NCI-H1048 (cell line): ENCODE results near the gene MAP3K14.

Source experiments
- DNase-seq: peaks from one replicate; lab custom pipeline; 2025; lab: John Stamatoyannopoulos, UW

The MAP3K14 gene

GRCh38 chr17:45223539-45224528 lies 93.0 kb downstream of the MAP3K14 start:
- no peak for DNase-seq

- no peak for DNase-seq
Observed at GRCh38 chr17:45222996-45223538, 93.8 kb downstream of the MAP3K14 start.

DNA sequence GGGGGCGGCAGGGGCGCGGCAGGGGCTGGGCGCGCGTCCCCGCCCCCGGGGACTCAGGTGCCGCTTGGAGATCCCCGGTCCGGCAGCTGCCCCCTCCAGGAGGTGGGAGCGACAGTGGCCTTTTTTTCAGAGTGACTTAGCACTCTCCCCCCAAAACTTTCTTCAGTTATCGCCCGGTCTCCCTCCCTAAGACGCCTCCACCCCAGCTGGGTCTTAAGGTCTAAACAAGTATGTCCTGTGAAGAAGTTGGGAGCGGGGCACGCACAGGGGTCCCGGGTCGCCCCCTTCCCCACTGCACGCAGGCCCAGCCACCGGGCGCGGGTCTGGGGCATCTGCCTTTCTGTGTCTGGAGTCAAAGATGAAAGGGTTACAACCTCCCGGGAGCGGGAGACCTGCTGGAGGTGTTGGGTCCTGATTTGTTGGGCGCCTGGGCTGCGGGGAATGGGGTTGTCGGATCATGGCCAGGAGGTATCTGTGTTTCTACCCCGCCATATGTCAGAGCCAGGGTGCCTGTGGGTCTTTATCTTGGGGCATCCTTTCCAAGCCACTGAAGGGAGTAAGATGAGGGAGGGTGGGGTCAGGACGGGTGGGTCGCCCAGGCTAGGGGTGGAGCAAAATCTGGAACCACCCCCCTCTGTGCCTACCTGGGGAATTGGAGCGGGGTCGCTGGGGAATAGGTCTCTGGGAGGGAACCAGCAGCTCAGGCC lies 94.4 kb downstream of the MAP3K14 start:
- no peak for DNase-seq

GRCh38 chr17:45222014-45222288 lies 94.9 kb downstream of the MAP3K14 start:
- no peak for DNase-seq

DNA sequence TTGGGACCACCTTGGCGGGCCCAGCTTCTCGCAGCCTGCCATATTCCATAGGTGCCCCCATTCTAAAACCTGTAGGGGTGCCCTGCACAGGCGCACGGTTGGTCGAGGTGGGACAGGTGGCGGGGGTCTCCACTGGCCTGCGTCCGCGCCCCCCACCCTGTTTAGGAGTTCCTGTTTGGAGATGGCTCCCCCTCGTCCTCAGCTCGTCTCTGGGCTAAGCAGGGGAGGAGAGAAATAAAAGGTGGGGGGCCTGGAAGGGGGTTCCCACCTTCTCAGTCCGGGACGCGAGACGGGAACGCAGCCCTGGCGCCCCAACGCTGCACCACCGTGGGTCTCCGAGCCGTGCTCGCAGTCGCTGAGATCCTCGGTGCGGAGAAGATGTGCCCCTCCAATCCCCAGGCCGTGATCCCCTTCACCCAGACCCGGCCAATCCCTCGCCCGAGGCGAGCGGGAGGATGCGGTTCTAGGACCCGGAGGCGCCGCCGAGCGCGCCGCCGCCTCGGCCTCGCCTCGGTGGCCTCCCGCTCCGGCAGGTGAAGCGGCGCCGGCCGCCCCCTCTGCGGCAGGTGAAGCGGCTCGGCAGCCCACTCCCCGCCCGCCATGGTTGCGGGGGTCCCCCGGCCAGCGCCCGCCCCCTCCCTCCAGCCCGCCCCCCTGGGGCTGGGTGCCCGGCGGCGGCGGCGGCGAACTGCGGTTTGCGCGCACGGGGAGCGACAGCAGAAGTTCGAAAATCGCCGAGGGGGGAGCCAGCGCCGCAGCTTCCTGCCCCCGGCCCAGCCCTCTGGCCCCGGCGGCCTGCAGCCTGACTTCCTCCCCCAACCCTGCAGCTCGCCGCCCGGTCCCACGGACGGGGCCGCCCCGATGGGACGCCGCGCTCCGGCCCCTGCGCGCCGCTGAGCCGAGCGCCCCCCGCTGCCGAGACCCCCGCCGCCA lies 95.5 kb downstream of the MAP3K14 start, which contains the start of gene FMNL1:
Gene FMNL1 (plus strand): TSS at position 805 of the 933 bp plus-strand sequence. CDS start 240 bp downstream, outside the sequence.
- no peak for DNase-seq

DNA sequence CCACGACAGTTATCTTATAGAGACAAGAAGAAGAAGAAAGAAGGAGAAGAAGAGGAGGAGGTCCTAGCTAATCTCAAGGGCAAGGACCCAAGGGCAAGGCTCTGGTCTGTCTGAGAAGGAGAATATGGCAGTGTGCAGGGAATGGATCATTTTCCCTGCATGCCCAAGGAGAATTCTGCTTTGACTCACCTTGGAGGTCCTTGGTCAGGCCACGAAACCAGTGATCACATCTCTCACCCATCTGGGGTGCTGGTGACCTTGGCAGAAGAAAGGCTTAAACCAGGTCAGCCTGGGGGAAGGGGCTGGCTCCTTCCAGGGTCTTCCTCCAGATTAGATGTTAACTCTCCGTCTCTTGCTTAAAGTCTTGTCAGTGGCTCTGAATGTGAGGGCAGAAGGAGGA lies 96.7 kb downstream of the MAP3K14 start:
- no peak for DNase-seq

DNA sequence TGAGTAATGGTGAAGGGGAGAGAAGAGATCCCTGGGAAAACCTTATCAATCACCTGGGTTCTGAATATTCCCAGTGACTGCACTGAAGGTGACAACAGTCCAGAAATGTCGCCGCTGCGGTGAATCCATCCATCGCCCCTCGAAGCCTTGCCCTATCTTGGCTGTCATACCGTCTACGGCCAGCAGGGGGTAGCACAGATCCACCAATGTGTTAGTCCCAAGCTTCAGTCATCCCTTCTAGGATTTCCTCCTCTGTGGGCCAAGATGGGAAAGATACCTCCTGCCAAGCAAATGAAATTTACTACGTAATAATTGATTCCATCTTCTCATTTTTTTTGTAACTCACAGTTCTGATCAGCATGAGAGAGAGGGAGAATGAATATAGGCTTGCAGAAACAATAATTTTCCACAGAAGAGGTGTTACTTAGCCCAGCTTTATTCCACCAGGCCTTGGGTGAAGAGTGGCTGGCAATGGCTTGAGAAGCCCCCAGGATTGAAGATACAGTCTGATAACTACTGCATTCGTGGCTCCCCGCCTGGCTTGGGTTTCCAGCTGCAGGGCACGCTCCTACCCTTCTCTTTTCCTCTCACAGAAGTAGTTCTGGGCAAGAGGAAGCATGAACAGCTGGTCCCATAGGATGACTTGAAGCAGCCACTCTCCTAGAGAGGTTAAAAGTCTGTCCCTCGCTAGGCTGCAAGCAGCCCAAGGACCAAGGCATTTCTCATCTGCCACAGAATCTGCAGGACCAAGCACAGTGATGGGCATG lies 97.7 kb downstream of the MAP3K14 start:
- DNase-seq = peak; percentile 55
